PC-9 (cell line): Measurements from ENCODE around the gene ADSL. TPM values are rescaled to one million over a fixed set of nuclear protein-coding genes. Genes with fewer than 3 reads are reported as not detected.

Experiments used
- BruUV-seq: library from RNA; stranded (reverse); fragments of 400-500 nt; replicated peaks from 2 replicates; lab custom pipeline; 2021; lab: Mats Ljungman, UMichigan
- CTCF ChIA-PET: fragments of 300-600 bp; sonication (Branson Sonifier 250); formaldehyde crosslinking; loops from one replicate; lab custom pipeline; 2022; ENCODE audit warnings: antibody characterized with exemption; lab: Charles Lee
- POLR2A ChIA-PET: fragments of 300-600 bp; sonication (Branson Sonifier 250); formaldehyde crosslinking; loops from one replicate; lab custom pipeline; 2022; ENCODE audit warnings: antibody characterized with exemption; ENCODE audit not compliant: unreplicated experiment; lab: Charles Lee
- DNase-seq, 2 experiments: peaks; one replicate each; pipeline versions ENCODE4 v3.0.0 to v3.0.0-alpha.2; 2015 to 2022; ENCODE audit warnings: mixed read lengths in 1 of 2
- H2AFZ ChIP-seq: fragments of 200-600 bp; sonication (generic); 2 replicates; pipeline ENCODE4 v1.8.1; 2017; ENCODE audit warnings: antibody characterized with exemption
- H3F3A ChIP-seq: fragments of 200-600 bp; sonication (generic); 2 replicates; pipeline ENCODE4 v1.8.1; 2017; ENCODE audit warnings: antibody characterized with exemption, mild to moderate bottlenecking, low read depth; ENCODE audit not compliant: insufficient read depth
- H3K27ac ChIP-seq: fragments of 200-600 bp; sonication (generic); 2 replicates; pipeline ENCODE4 v1.6.1; 2016; ENCODE audit warnings: mixed run types
- H3K27me3 ChIP-seq: fragments of 200-600 bp; sonication (generic); 2 replicates; pipeline ENCODE4 v1.6.1; 2016; ENCODE audit warnings: low read depth, mixed run types; ENCODE audit not compliant: insufficient read depth
- H3K36me3 ChIP-seq: fragments of 200-600 bp; sonication (generic); 2 replicates; pipeline ENCODE4 v1.6.1; 2016; ENCODE audit warnings: low read depth, mixed run types
- H3K4me1 ChIP-seq: fragments of 200-600 bp; sonication (generic); replicated peaks from 2 replicates; pipeline ENCODE4 v1.6.1; 2016; ENCODE audit warnings: mixed run types; ENCODE audit not compliant: insufficient read depth
- H3K4me2 ChIP-seq: fragments of 200-600 bp; sonication (generic); 2 replicates; pipeline ENCODE4 v1.6.1; 2017; ENCODE audit warnings: mixed run types
- H3K4me3 ChIP-seq: fragments of 200-600 bp; sonication (generic); 2 replicates; pipeline ENCODE4 v1.6.1; 2016; ENCODE audit warnings: mixed run types
- H3K79me2 ChIP-seq: fragments of 200-600 bp; sonication (generic); 2 replicates; pipeline ENCODE4 v1.6.1; 2017; ENCODE audit warnings: low read depth, mixed run types
- H3K9me2 ChIP-seq: fragments of 200-600 bp; sonication (generic); 2 replicates; pipeline ENCODE4 v1.8.1; 2017; ENCODE audit warnings: mild to moderate bottlenecking; ENCODE audit not compliant: insufficient read depth
- H3K9me3 ChIP-seq: fragments of 200-600 bp; sonication (generic); 2 replicates; pipeline ENCODE4 v1.8.1; 2016; ENCODE audit warnings: low read depth; ENCODE audit not compliant: insufficient read depth
- H4K20me1 ChIP-seq: fragments of 200-600 bp; sonication (generic); 2 replicates; pipeline ENCODE4 v1.8.1; 2017; ENCODE audit not compliant: insufficient read depth
- EZH2 ChIP-seq: fragments of 200-600 bp; sonication (generic); IDR thresholded peaks from 2 replicates; pipeline ENCODE4 v1.8.0; 2017; ENCODE audit warnings: antibody characterized with exemption, low read depth
- intact Hi-C: fragments of 100-400 bp; cut with micrococcal nuclease; formaldehyde crosslinking; loops from one replicate; pipeline ENCODE4 v1.10.0; 2022; ENCODE audit not compliant: unreplicated experiment
- total RNA-seq: library from RNA; stranded (reverse); gene quantifications from 2 replicates; pipeline ENCODE4 v1.2.3, GENCODE V29; 2021
- TF ChIP-seq, protein P1 (sequence below): fragments of 200-600 bp; sonication (generic); conservative IDR thresholded peaks from 2 replicates; pipeline ENCODE4 v1.6.1; 2017; ENCODE audit warnings: mixed run types, antibody characterized with exemption, mild to moderate bottlenecking, moderate library complexity

ADSL gene
- total RNA-seq, 1 experiment from 2014 or later = 56.2 TPM

DNA sequence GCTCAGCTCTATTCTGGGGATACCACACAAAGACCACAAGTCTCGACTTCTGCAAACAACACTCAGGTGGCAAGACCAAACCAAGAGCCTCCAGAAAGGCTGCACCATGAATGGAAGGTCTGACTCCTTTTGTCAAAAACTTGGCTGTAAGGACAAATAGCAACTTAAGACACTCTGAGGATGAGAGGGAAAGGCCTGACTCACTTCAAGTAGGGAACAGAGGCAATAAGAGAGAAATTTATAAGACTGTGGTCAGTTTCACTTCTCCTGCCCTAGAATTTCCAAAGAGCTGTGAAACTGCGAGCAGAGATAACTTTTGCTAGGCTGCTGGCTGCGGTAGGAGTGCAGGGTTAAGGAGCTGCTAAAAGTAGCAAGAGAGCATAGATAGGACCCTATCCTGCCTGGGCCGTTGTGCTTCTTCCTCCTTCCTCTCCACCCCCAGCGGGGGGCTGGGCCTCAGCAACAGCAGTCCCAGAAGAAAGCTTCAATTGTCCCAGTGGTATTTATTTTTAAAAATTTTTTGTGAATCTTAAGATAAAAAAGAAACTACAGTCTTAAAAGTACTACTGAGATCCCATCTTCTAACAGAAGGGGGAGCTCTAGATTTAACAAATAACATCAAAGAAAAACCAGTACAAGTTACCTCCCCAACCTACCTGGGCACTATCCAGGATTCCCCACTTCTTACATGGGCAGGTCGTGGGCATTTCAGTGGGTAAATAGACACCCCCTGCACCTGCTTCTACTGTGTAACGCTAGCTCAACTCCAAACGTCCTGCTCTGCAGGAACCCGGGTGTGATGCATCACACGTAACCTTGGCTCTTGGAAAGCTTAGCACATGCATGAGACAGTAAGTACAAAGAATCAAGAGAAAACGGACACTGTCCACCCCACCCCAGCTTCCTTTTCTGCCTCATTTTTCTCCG, 90.5 kb downstream of the ADSL start:
- TF ChIP-seq, protein P1, sequence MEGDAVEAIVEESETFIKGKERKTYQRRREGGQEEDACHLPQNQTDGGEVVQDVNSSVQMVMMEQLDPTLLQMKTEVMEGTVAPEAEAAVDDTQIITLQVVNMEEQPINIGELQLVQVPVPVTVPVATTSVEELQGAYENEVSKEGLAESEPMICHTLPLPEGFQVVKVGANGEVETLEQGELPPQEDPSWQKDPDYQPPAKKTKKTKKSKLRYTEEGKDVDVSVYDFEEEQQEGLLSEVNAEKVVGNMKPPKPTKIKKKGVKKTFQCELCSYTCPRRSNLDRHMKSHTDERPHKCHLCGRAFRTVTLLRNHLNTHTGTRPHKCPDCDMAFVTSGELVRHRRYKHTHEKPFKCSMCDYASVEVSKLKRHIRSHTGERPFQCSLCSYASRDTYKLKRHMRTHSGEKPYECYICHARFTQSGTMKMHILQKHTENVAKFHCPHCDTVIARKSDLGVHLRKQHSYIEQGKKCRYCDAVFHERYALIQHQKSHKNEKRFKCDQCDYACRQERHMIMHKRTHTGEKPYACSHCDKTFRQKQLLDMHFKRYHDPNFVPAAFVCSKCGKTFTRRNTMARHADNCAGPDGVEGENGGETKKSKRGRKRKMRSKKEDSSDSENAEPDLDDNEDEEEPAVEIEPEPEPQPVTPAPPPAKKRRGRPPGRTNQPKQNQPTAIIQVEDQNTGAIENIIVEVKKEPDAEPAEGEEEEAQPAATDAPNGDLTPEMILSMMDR = peak; percentile 94
- no peak for TF ChIP-seq EZH2
- intact Hi-C loops = loop anchor here (1.0 to 5.0 kb wide), 4 partner anchors 61 to 461 kb away; no protein-coding TSS in a partner anchor
- CTCF ChIA-PET = interaction anchor here (0.5 to 1.2 kb wide), 13 partner anchors 51 to 1384 kb away, joined by 3 to 10 read pairs (median 4); no protein-coding TSS in a partner anchor

More for the DNA sequence above, 90.5 kb downstream of the ADSL start:
- Histone ChIP-seq H3F3A (peaks cover 37% of the 10 kb centered on the region), H3K4me3 (no peak overlapping the region), H3K79me2 (peaks cover 19% of the 10 kb centered on the region), H2AFZ (no peak overlapping the region), H4K20me1 (peaks cover 3% of the 10 kb centered on the region; the same call in 1 of the 2 replicates), H3K9me2 (no peaks in the 10 kb centered on the region), H3K4me2 (no peak overlapping the region), H3K9me3 (no peaks in the 10 kb centered on the region), H3K4me1 (peaks cover 3% of the 10 kb centered on the region; the same call in 1 of the 2 replicates), H3K27ac (no peak overlapping the region), H3K36me3 (no peaks in the 10 kb centered on the region), H3K27me3 (no peaks in the 10 kb centered on the region)
- peak; percentile 34 to 44 for DNase-seq
- BruUV-seq = no TSS peak
- POLR2A ChIA-PET = interaction anchor here (0.5 to 1.1 kb wide), 2 partner anchors 51 to 210 kb away, joined by 3 to 10 read pairs; no protein-coding TSS in a partner anchor

Other genes starting within 250 kb of the ADSL start
- 57.8 and 62.7 TPM in 2 replicates for gene TNRC6B, start 168.6 kb upstream of the ADSL start, total RNA-seq
- 90.4 and 99.4 TPM in 2 replicates for gene SGSM3, start 24.1 kb downstream of the ADSL start, total RNA-seq